Activated naive CD4-positive, alpha-beta T cell treated with anti-CD3 and anti-CD28 coated beads, Interleukin-2, amount 50 U/mL, for 16 hours (primary cell): ENCODE data around the gene MSH3.
"Not testable (repeated sequence)": the region's sequence is repeated elsewhere in the genome, so short reads cannot be mapped to it uniquely, and the experiment has no call there.

Source experiments
- DNase-seq: peaks from one replicate; pipeline ENCODE4 v3.0.0-alpha.2; 2020

The MSH3 gene

GRCh38 chr5:80864109-80864508 is 209.7 kb downstream of the MSH3 start:
- DNase-seq = no peak

DNA sequence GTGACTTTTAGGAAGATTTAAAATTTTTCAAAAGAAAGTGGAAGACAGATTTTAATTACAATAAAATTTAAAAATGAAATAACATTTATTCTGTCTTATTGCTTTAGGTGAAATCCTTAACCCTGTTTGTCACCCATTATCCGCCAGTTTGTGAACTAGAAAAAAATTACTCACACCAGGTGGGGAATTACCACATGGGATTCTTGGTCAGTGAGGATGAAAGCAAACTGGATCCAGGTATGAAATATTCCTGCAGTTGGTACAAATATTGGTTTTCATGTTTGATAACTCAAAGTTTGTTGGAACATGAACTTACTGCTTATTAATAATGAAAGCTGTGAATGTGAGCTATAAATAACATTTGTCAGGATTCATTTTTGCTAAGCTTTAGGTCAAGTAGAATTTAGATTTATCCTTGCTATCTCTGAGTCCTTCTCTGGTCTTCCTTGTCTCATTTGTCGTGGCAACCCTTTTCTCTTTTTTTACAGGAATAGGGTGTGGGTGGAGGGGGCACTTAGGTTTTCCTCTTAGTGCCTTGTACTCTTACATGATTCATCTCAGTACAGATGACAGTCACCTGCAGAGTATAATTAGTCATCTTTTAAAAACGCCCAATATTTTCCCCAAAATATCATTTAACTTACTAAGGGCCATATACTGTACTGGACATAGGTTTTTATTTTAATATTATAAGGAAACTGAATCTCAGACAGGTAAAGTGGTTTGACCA is 210.4 kb downstream of the MSH3 start:
- no peak for DNase-seq

GRCh38 chr5:80865551-80865950 is 211.1 kb downstream of the MSH3 start:
- DNase-seq = no peak

DNA sequence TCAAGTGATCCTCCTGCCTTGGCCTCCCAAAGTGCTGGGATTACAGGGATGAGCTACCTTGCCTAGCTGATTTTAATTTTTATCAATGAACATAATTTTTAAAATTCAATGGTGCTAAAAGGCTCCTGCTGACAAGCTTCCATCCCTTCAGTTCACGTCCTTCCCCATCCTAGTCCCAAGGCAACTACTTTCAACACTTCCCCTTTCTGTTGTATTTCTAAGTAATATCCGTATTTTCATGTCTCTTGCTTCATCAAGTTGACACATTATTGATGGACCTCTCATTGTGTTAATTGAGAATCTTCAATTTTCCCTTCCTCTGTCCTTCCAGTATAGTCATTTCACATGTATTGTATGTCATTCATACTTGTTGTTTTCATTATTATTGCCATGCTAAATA is 211.9 kb downstream of the MSH3 start:
- DNase-seq = no peak

GRCh38 chr5:80867233-80867632 is 212.8 kb downstream of the MSH3 start:
- no peak for DNase-seq

- DNase-seq = no peak
These were observed 216.0 kb downstream of the MSH3 start for GRCh38 chr5:80870442-80870841.

GRCh38 chr5:80871541-80871961 is 217.1 kb downstream of the MSH3 start:
- DNase-seq = peak; percentile 14

DNA sequence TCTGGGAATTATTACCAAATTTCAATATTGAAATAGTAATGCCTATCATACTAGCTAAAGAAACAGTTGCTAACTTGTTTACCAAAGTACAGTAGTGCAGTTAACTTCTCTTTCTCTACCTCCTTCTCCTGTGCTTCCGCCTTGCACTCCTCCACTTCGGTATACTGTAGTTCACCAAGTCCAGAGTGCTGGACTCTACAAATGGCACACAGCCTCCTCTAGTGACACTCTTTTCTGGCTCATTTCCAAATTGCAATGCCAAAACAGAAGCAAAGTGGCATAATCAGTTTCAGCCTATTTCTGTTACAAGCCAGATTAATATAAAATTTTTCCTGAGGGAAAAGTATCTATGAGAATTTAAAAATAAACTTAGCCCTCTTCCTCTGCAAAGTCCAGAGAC is 219.7 kb downstream of the MSH3 start:
- DNase-seq = no peak

DNA sequence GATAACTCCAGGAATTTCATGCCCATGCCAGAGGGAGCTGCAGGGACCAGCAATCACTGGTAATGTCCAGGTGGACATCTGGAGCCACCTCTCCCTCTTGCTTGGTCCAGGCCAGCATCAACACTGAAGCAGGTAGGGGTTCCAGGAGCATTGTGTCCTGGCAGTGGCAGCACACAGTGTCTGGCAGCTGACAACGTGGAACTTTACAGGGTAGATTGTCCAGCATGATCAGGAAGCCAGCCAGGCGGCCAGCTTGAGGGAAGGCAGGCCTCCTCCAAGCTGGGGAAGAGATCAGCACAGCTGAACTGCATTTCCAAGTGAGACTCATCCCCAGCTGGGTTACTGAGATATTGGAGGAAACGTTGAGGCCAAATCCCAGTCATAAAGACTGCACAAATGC is 223.1 kb downstream of the MSH3 start:
- DNase-seq = no peak

GRCh38 chr5:80881726-80882125 is 227.3 kb downstream of the MSH3 start:
- DNase-seq = no peak

DNA sequence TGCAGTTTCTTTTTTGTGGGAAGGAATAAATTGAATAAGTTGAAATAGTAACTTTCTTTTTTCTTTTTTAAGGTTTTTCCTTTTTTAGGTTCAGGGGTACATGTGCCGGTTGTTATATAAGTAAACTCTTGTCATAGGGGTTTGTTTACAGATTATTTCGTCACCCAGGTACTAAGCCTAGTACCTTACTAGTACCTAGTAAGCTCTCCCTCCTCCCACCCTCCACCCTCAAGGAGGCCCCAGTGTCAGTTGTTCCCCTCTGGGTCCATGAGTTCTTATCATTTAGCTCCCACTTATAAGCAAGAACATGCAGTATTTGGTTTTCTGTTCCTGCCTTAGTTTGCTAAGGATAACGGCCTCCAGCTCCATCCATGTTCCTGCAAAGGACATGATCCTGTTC is 228.9 kb downstream of the MSH3 start:
- DNase-seq = not testable (repeated sequence)

- DNase-seq = no peak
These were observed 229.8 kb downstream of the MSH3 start for GRCh38 chr5:80884086-80884813.

- no peak for DNase-seq
These were observed 230.5 kb downstream of the MSH3 start for GRCh38 chr5:80884929-80885328.

DNA sequence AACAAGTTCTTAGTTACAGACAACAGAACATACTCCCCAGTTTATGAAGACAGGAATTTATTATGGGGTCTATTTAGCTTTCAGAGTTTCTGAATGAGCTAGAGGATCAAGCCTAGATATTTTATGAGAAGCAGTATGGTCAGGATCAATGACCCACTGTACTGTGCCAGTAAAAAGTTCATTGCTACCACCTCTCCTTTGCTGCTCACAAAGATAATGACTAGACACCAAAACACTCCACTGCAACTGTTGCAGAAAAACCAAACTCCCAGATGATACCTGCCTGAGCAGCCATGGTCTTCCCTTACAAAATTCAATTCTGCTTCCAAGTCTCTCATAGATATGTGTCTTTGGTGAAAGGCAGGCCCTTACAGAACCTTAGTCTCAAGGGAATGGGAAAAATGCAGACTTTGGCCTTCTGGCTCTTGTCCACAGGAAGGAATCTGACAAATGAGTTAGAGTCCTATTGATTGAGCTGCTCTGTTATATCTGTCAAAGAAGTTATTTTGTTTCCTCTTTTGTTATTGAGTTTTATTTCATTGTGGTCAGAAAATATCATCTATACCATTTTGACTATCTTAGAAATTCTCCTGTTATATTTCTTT is 231.0 kb downstream of the MSH3 start:
- DNase-seq = no peak

DNA sequence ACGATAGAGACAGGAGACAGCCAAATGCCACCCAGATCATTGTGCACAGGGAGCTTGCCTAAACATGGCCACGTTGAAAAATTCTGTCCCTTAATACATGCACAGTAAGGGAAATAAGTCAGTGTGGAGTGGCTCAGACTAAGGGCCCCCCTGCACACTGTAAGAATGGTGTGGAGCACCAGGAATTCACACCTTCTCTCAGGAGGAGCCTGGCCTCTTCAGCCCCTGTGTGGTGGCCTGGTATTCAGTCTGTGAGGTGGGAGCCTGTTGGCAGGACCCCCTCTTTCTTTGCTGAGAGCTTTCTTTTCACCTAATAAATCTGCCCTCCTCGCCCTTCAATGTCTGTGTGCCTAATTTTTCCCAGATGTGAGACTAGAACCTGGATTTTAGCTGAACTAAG is 239.6 kb downstream of the MSH3 start:
- DNase-seq = no peak

DNA sequence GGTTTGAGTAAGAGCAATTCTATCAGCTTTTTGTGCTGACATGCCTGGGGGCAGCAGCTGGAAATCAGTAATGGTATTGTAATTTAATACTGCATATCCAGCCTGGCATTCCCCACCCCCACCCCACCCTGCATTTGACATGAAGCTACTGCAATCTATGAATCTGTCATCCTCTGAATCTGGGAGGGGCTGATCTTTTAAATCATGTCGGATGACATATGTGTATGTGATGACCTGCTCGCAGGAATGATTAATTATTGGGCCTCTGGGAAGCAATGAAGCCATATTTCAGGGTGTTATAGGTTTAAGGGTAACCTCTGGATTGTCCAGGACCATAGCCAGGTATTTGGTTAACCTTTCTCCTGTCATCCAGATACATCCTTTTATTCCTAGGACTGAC is 241.1 kb downstream of the MSH3 start:
- no peak for DNase-seq

DNA sequence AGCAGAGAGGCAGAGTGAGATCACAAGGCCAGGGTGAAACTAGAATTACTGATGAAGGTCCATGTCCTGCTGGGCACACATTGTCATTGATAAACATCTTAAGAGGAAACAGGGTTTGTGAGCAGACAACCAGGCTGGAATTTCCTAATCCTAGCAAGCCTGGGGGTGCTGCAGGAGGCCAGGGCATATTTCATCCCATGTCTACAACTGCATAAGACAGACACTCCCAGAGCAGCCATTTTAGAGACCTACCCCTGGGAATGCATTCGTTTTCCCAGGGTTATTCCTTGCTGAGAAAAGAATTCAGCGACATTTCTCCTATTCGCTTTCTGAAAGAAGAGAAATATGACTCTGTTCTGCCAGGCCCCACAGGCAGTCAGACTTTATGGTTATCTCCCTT is 248.2 kb downstream of the MSH3 start:
- not testable (repeated sequence) for DNase-seq

- no peak for DNase-seq
These were observed 250.2 kb downstream of the MSH3 start for GRCh38 chr5:80904533-80905187.

DNA sequence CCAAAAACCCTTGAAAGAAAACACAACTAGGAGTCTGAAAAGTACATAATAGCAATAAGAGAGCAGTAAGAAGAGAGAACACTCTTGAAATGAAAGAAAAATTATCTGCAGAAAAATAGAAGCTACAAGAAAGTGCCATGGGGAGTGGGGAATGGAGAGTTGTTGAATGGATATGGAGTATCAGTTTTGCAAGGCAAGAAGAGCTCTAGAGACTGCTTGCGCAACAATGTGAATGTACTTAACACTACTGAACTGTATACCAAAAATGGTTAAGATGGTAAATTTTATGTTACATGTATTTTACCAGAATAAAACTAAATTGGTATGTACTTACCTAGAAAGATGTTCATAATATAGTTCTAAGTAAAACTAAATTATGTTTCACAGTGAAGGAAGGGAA is 251.0 kb downstream of the MSH3 start:
- DNase-seq = no peak

DNA sequence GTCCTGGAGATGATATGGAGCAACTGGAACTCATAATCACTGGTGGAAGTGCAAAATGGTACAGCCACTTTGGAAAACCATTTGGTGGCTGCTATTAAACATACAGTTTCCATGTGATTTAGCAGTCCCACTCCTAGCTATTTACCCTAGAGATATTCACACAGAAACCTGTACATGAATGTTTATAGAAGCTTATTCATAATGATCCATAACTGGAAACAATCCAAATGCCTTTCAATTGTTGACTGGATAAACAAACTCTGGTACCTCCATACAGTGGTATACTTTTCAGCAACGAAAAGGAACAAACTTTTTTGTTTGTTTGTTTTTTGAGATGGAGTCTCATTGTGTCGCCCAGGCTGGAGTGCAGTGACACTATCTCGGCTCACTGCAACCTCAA is 258.0 kb downstream of the MSH3 start:
- no peak for DNase-seq

DNA sequence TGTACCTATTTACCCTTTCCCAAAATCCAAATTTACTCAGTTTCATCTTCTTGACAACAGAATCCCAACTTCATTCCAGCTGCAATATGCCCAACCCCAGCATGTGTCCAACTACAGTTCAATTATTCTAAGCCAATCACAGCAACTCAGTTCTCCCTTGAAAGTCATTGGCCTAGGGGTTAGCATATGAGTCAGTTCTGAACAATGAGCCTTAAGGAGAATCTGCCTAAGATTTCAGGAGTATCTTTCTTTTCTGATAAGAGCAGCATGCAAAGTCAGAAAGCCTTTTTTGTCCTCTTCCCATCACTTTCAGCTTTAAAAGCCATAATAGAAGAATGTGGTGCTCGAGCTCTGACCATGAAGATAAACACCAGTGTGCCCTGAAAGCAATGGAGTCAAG is 261.3 kb downstream of the MSH3 start:
- DNase-seq = no peak

DNA sequence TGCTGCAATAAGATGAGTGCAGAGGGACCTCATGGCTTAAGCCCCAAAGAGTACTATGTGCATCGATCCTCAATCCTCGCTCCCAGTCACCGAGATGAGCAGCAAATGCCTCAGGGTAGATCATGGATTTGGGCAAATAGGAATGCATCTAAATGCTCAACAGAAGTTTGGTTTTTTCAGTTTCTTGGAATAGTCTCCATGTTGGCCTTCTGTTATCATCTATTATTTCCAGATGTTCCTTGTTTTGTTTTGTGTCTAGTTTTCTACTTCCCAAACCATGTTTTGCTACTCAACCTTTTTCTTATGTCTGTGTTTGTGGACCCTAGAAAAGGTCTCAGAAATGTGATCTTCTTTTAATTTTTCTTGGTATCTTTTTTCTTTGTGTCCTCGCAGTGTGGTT is 262.2 kb downstream of the MSH3 start:
- no peak for DNase-seq

- DNase-seq = no peak
These were observed 263.2 kb downstream of the MSH3 start for GRCh38 chr5:80917631-80918030.
